Stimulated activated CD4-positive, alpha-beta T cell treated with anti-CD3 and anti-CD28 coated beads, Interleukin-4, amount 100 ng/mL, for 24 hours (primary cell): ENCODE data around the gene ELOA2.
"Not testable (repeated sequence)": the region's sequence is repeated elsewhere in the genome, so short reads cannot be mapped to it uniquely, and the experiment has no call there.

ENCODE experiments used
- DNase-seq: peaks from one replicate; pipeline ENCODE4 v3.0.0-alpha.2; 2020

The ELOA2 gene

GRCh38 chr18:47019870-47020269, 15.6 kb downstream of the ELOA2 start:
- not testable (repeated sequence) for DNase-seq
